ENCODE results near the gene RAB10. TPM values are rescaled to one million over a fixed set of nuclear protein-coding genes. Genes with fewer than 3 reads are reported as not detected.

The RAB10 gene
- total RNA-seq, 1 donor from 2014 or later: 192 TPM

DNA sequence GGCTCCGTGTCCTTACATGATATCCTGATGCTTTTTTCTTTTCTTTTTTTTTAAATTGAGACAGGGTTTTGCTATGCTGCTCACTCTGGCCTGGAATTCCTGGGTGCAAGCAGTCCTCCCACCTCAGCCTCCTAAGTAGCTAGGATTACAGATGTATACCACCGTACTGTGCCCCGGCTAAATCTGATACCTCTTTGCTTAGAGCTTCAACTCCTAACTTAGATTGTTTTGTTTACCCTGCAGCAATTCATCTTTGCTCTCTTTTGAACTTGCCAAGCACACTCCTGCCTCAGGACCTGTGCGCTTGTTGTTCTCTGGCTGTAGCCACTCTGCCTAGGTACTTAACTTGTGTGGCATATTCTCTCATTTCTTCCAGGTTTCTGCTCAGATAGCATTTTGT is 24.5 kb downstream of the RAB10 start:
- peaks cover 95% of the 10 kb centered on the region for H4K20me1 ChIP-seq (ENCODE audit: insufficient read depth, low read length)
- Mint-ChIP-seq H3K36me3 (ENCODE audit: low read depth, unreplicated experiment) (peaks cover 2% of the 10 kb centered on the region), H3K9me3 (ENCODE audit: unreplicated experiment) (no peaks in the 10 kb centered on the region)

DNA sequence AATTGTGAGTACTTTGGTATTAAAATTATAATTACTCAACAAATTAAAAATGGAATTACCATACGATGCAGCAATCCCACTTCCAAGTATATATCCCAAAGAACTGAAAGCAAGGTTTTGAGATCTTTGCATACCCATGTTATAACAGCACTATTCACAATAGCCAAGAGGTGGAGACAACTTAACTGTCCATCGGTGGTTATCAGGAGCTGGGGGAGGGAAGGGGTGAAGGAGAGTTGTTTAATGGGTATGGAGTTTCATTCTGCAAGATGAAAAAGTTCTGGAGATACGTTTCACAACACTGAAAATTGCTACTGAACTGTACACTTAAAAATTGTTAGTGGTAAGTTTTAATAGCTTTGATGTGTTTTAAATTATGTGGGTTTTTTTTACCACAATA is 25.7 kb downstream of the RAB10 start:
- Histone ChIP-seq H3K27me3 (ENCODE audit: insufficient read depth, low read length) (no peaks in the 10 kb centered on the region), H3K4me1 (ENCODE audit: insufficient read depth, low read length) (peaks cover under 1% of the 10 kb centered on the region), H2AFZ (ENCODE audit: low read depth, low read length) (no peak overlapping the region), H3K9me3 (ENCODE audit: insufficient read depth, low read depth, low read length) (no peaks in the 10 kb centered on the region), H3K4me2 (ENCODE audit: low read length) (no peak overlapping the region), H3K4me3 (ENCODE audit: insufficient read depth, low read depth, low read length) (no peak overlapping the region), H4K20me1 (ENCODE audit: insufficient read depth, low read length) (peaks cover 96% of the 10 kb centered on the region), H3K79me2 (ENCODE audit: insufficient read depth, low read length) (peaks cover 100% of the 10 kb centered on the region), H3K27ac (ENCODE audit: low read depth, low read length) (no peak overlapping the region), H3K9ac (ENCODE audit: low read length) (no peak overlapping the region), H3K36me3 (ENCODE audit: insufficient read depth, low read length) (peaks cover 3% of the 10 kb centered on the region)
- Mint-ChIP-seq H3K27ac (ENCODE audit: unreplicated experiment) (no peak overlapping the region), H3K36me3 (ENCODE audit: low read depth, unreplicated experiment) (peaks cover 2% of the 10 kb centered on the region), H3K27me3 (ENCODE audit: low read depth, unreplicated experiment) (no peaks in the 10 kb centered on the region), H3K4me1 (ENCODE audit: low read depth, unreplicated experiment) (peaks cover 22% of the 10 kb centered on the region), H3K9me3 (ENCODE audit: unreplicated experiment) (no peaks in the 10 kb centered on the region), H3K4me3 (ENCODE audit: unreplicated experiment) (no peak overlapping the region)
- TF ChIP-seq, protein P1, sequence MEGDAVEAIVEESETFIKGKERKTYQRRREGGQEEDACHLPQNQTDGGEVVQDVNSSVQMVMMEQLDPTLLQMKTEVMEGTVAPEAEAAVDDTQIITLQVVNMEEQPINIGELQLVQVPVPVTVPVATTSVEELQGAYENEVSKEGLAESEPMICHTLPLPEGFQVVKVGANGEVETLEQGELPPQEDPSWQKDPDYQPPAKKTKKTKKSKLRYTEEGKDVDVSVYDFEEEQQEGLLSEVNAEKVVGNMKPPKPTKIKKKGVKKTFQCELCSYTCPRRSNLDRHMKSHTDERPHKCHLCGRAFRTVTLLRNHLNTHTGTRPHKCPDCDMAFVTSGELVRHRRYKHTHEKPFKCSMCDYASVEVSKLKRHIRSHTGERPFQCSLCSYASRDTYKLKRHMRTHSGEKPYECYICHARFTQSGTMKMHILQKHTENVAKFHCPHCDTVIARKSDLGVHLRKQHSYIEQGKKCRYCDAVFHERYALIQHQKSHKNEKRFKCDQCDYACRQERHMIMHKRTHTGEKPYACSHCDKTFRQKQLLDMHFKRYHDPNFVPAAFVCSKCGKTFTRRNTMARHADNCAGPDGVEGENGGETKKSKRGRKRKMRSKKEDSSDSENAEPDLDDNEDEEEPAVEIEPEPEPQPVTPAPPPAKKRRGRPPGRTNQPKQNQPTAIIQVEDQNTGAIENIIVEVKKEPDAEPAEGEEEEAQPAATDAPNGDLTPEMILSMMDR (IDR thresholded peaks at IDR 0.05; ENCODE audit: insufficient read depth, low read depth, low read length): no peak
- no peak for TF ChIP-seq EZH2 (IDR thresholded peaks at IDR 0.05; ENCODE audit: insufficient read depth, low read length)
- FAIRE-seq (no peak), DNase-seq (ENCODE audit: low read depth) (no peak)

More for the DNA sequence above, 24.5 kb downstream of the RAB10 start:
- Histone ChIP-seq H3K36me3 (ENCODE audit: insufficient read depth, low read length) (peaks cover 3% of the 10 kb centered on the region), H3K79me2 (ENCODE audit: insufficient read depth, low read length) (peaks cover 99% of the 10 kb centered on the region), H2AFZ (ENCODE audit: low read depth, low read length) (no peak overlapping the region), H3K27me3 (ENCODE audit: insufficient read depth, low read length) (no peaks in the 10 kb centered on the region), H3K4me1 (ENCODE audit: insufficient read depth, low read length) (peaks cover 4% of the 10 kb centered on the region), H3K4me3 (ENCODE audit: insufficient read depth, low read depth, low read length) (no peak overlapping the region), H3K27ac (ENCODE audit: low read depth, low read length) (no peak overlapping the region), H3K9me3 (ENCODE audit: insufficient read depth, low read depth, low read length) (no peaks in the 10 kb centered on the region), H3K4me2 (ENCODE audit: low read length) (no peak overlapping the region), H3K9ac (ENCODE audit: low read length) (no peak overlapping the region)
- peak overlapping the region; percentile 66 for H3K27ac Mint-ChIP-seq (ENCODE audit: unreplicated experiment)
- no peak for TF ChIP-seq EZH2 (IDR thresholded peaks at IDR 0.05; ENCODE audit: insufficient read depth, low read length)
- TF ChIP-seq, protein P1 (IDR thresholded peaks at IDR 0.05; ENCODE audit: insufficient read depth, low read depth, low read length): no peak
- H3K4me3 Mint-ChIP-seq (ENCODE audit: unreplicated experiment): no peak overlapping the region
- no peaks in the 10 kb centered on the region for H3K27me3 Mint-ChIP-seq (ENCODE audit: low read depth, unreplicated experiment)
- H3K4me1 Mint-ChIP-seq (ENCODE audit: low read depth, unreplicated experiment): peaks cover 25% of the 10 kb centered on the region
- FAIRE-seq (no peak), DNase-seq (ENCODE audit: low read depth) (no peak)

DNA sequence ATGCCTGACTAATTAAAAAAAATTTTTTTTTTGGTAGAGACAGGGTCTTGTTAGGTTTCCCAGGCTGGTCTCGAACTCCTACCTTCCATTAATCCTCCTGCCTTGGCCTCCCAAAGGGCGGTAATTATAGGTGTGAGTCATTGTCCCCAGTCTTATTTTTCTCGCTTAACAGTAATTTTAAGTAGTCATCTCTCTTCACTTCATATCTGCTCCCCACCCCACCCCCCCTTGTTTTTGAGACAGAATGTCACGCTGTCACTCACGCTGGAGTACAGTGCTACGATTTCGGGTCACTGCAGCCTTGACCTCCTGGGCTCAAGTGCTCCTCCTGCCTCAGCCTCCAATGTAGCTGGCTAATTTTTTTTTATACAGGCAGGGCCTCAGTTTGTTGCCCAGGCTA is 27.7 kb downstream of the RAB10 start:
- Mint-ChIP-seq H3K27me3 (ENCODE audit: low read depth, unreplicated experiment) (no peaks in the 10 kb centered on the region), H3K36me3 (ENCODE audit: low read depth, unreplicated experiment) (peaks cover 2% of the 10 kb centered on the region), H3K4me3 (ENCODE audit: unreplicated experiment) (no peak overlapping the region), H3K4me1 (ENCODE audit: low read depth, unreplicated experiment) (peaks cover 22% of the 10 kb centered on the region), H3K27ac (ENCODE audit: unreplicated experiment) (no peak overlapping the region), H3K9me3 (ENCODE audit: unreplicated experiment) (no peaks in the 10 kb centered on the region)
- H3K4me3 ChIP-seq (ENCODE audit: insufficient read depth, low read depth, low read length): no peak overlapping the region
- no peak for FAIRE-seq
- peaks cover 89% of the 10 kb centered on the region for H4K20me1 ChIP-seq (ENCODE audit: insufficient read depth, low read length)
- peaks cover 100% of the 10 kb centered on the region for H3K79me2 ChIP-seq (ENCODE audit: insufficient read depth, low read length)
- no peak for DNase-seq (ENCODE audit: low read depth)
- TF ChIP-seq, protein P1 (IDR thresholded peaks at IDR 0.05; ENCODE audit: insufficient read depth, low read depth, low read length): no peak
- no peak for TF ChIP-seq EZH2 (IDR thresholded peaks at IDR 0.05; ENCODE audit: insufficient read depth, low read length)
- no peaks in the 10 kb centered on the region for H3K27me3 ChIP-seq (ENCODE audit: insufficient read depth, low read length)
- no peak overlapping the region for H3K9ac ChIP-seq (ENCODE audit: low read length)
- no peak overlapping the region for H2AFZ ChIP-seq (ENCODE audit: low read depth, low read length)
- peaks cover 3% of the 10 kb centered on the region for H3K36me3 ChIP-seq (ENCODE audit: insufficient read depth, low read length)
- no peak overlapping the region for H3K27ac ChIP-seq (ENCODE audit: low read depth, low read length)
- no peak overlapping the region for H3K4me2 ChIP-seq (ENCODE audit: low read length)
- H3K4me1 ChIP-seq (ENCODE audit: insufficient read depth, low read length): no peaks in the 10 kb centered on the region
- H3K9me3 ChIP-seq (ENCODE audit: insufficient read depth, low read depth, low read length): no peaks in the 10 kb centered on the region

Data from astrocyte (in vitro differentiated cells and primary cell).